Activated CD4-positive, alpha-beta T cell treated with anti-CD3 and anti-CD28 coated beads, Interleukin-2, amount 50 U/mL, for 16 hours (primary cell): Measurements from ENCODE around the gene RHOA.
"Not testable (repeated sequence)": the region's sequence is repeated elsewhere in the genome, so short reads cannot be mapped to it uniquely, and the experiment has no call there.

Source experiments
- DNase-seq: peaks from one replicate; pipeline ENCODE4 v3.0.0-alpha.2; 2020

Gene RHOA

GRCh38 chr3:49358884-49359225, 52.9 kb downstream of the RHOA start:
- no peak for DNase-seq

GRCh38 chr3:49358217-49358883, 53.4 kb downstream of the RHOA start, which contains the start of gene GPX1:
TSS of gene GPX1 (minus strand) at chr3:49358353. CDS start at chr3:49358278, 75 bp downstream.
- peak; percentile 95 for DNase-seq

GRCh38 chr3:49357443-49358216, 54.1 kb downstream of the RHOA start:
- peak; percentile 43 for DNase-seq

- DNase-seq: not testable (repeated sequence)
Measured at GRCh38 chr3:49357095-49357442, 54.7 kb downstream of the RHOA start.

GRCh38 chr3:49352890-49353421, 58.8 kb downstream of the RHOA start:
- DNase-seq: no peak

- DNase-seq: no peak
Measured at GRCh38 chr3:49352281-49352680, 59.5 kb downstream of the RHOA start.

- DNase-seq: no peak
Measured at GRCh38 chr3:49351521-49352011, 60.2 kb downstream of the RHOA start.

- no peak for DNase-seq
Measured at GRCh38 chr3:49349348-49350114, 62.2 kb downstream of the RHOA start.

GRCh38 chr3:49348361-49348760, 63.4 kb downstream of the RHOA start:
- DNase-seq: not testable (repeated sequence)

GRCh38 chr3:49346797-49347251, 65.0 kb downstream of the RHOA start:
- no peak for DNase-seq

- DNase-seq: no peak
Measured at GRCh38 chr3:49343163-49343562, 68.6 kb downstream of the RHOA start.

GRCh38 chr3:49341996-49342395, 69.8 kb downstream of the RHOA start:
- no peak for DNase-seq

GRCh38 chr3:49339941-49340800, 71.6 kb downstream of the RHOA start, which contains the start of gene USP4:
TSS of gene USP4 (minus strand) at chr3:49340053. CDS start at chr3:49340024, 29 bp downstream.
- DNase-seq: peak; percentile 97

- no peak for DNase-seq
Measured at GRCh38 chr3:49339581-49339940, 72.2 kb downstream of the RHOA start.

- DNase-seq: no peak
Measured at GRCh38 chr3:49333916-49334633, 77.7 kb downstream of the RHOA start.

GRCh38 chr3:49333091-49333490, 78.7 kb downstream of the RHOA start:
- peak; percentile 23 for DNase-seq

- DNase-seq: no peak
Measured at GRCh38 chr3:49329186-49329585, 82.6 kb downstream of the RHOA start.

GRCh38 chr3:49328350-49328749, 83.4 kb downstream of the RHOA start:
- not testable (repeated sequence) for DNase-seq

- no peak for DNase-seq
Measured at GRCh38 chr3:49327485-49327884, 84.3 kb downstream of the RHOA start.

- DNase-seq: no peak
Measured at GRCh38 chr3:49324768-49325167, 87.0 kb downstream of the RHOA start.

- DNase-seq: no peak
Measured at GRCh38 chr3:49316696-49317457, 94.9 kb downstream of the RHOA start.
